ENCODE data around the gene SLCO4A1.

The SLCO4A1 gene

DNA sequence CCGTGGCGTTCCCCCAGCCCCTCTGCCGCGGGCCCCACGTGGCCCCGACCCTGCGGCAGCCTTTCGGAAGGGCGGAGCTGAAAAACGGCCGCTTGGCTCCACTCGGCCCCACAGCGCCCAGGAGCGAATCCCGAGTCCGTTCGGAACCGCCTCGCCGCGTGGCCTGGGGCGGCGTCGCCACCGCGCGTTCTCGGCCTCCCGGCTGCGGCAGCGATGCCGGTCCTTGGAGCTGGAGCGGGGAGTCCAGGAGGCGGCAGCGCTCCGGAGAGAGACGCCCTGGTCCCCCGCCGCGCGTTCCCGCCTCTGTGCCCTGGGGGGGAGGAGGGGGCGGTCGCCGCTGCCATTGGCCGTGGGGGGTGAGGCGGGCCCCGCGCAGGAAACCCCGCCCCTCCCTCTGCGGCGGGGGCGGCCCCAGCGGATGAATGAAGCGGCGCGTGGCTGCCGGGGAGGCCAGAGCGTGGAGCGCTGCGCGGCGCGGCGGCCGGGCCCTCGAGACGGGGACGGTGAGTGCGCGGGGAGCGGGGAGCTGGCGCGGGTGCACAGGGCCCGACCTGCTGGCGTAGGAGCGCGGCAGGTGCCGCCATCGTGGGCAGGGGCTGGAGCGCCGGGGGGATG lies at the start of gene SLCO4A1:
Gene SLCO4A1 (plus strand): TSS at position 453 of the 615 bp plus-strand sequence. CDS start 13,952 bp downstream, outside the sequence.
- DNase-seq (ENCODE audit: low read depth) = peak; percentile 81

DNA sequence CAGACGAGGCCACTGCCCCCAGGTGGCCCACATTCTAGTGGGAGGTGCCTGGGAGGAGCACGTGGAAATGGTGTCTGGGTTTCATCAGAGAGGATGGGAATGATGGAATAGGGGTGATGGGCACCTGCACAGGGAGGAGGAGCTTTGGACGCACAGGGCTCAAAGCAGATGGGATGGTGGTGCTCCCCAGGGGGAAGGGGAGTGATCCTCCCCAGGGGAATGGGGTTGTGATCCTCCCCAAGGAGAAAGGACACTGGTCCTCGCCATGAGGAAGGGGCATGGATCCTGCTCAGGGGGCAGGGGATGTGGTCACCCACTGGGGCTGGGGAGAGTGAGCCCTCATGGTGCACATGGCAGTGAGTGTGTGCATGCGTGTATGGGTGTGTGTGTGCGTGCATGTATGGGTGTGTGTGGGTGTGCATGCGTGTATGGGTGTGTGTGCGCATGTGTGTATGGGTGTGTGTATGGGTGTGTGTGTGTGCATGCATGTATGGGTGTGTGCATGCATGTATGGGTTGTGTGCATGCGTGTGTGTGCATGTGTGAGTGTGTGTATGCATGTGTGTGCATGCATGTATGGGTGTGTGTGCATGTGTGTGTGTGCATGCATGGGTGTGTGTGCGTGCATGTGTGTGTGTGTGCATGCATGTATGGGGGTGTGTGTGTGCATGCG lies 49.7 kb upstream of the SLCO4A1 start:
- no peak for DNase-seq (ENCODE audit: low read depth)

DNA sequence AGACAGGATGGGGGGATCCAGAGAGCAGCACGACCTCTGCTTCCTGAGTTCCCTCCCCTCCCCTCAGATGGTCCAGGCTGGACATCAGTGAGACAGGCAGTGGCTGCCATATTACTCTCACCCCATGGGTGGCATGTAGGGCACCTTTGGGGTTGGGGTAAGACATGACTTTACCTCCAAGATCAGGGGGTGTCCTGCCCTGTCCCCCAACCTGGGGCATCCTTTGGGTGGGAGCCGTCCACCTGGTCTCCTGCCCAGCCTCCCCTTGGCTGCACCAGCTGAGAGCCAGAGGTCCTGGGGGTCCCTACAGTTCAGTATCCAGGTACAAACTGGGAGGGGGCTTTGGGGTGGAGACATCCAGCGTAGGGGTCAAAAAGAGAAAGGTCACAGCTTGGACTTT lies 48.7 kb upstream of the SLCO4A1 start:
- no peak for DNase-seq (ENCODE audit: low read depth)

DNA sequence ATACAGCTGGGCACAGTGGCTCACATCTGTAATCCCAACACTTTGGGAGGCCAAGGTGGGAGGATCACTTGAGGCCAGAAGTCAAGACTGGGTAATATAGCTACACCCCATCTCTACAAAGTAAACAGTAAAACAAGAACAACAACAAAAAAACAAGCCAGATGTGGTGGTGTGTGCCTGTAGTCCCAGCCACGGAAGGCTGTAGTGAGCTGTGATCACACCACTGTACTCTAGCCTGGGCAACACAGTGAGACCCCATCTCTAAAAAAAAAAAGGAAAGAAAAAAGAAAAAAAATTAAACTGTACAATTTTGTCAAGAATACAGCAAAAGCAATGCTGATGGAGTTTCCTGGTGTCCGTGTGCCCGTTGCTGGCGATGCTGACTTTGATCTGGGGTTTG lies 47.2 kb upstream of the SLCO4A1 start:
- no peak for DNase-seq (ENCODE audit: low read depth)

DNA sequence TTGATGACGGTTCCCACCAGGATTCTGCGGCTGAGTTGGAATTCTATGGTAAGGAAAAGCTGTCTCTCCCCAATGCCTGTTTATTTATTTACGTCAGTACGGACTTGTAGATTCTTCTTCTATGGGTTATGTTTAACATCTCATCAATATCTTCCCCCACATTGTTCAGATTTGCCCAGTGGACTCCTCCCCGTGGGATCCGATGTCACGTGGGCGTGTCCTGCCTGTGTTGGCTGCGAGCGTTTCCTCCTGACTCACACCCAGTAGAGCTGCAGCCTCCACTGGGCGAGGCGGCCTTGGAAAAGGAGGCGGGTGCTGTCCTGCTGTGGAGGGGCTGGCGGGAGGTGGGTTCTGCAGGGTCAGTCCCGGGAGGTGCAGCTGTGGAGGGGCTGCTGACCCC lies 46.8 kb upstream of the SLCO4A1 start:
- no peak for DNase-seq (ENCODE audit: low read depth)

DNA sequence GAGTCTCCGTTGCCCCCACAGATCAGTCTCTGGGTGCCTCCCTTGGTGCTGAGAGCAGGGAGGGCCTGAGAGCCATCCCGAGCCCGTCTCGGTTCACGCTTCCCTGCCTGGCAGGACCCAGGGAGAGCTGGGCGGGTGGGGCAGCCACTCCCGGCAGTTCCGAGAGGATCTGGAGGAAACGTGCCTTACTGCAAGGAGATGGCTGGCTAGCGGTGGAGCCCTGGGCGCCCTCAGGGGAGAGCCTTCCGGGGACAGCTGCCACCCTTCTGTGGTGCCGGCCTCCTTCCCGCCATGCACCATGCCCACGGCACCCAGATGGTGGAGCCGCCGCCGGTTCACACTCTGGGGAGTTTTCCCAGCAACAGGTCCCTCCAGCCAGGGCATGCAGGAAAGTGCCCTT lies 45.8 kb upstream of the SLCO4A1 start:
- DNase-seq (ENCODE audit: low read depth) = no peak

GRCh38 chr20:62596921-62597320 lies 45.4 kb upstream of the SLCO4A1 start:
- no peak for DNase-seq (ENCODE audit: low read depth)

DNA sequence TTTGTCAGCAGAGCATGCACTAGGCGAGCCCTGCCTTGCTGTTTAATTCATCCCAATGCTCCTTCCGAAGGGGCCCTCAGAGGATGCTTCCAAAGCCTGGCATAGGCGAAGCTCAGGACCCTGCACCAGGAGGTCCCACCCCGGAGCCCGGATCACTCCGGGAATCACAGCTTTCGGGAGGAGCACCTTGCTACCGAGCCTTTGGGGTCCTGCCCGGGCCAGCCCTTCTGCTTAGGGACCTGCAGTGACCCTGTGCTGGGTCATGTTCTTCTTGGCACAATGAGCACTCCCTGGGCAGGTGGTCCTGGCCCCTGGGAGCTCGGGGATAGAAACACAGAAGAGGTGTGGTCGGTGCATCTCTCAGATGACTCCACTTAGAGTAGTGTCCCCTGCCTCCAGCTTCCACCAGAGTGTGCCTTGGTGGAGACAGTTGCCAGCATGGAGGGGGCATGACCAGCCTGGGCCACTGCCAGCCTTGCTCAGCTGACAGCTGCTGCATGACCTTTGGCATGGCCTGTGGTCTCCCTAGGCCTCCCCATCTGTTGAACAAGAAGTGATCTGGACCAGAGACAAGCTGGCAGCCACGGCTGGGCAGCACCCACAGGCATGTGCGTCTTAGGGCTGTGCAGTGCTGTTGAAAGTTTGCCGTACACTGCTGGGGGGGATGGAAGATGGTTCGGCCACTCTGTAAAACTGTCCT lies 44.7 kb upstream of the SLCO4A1 start:
- no peak for DNase-seq (ENCODE audit: low read depth)

DNA sequence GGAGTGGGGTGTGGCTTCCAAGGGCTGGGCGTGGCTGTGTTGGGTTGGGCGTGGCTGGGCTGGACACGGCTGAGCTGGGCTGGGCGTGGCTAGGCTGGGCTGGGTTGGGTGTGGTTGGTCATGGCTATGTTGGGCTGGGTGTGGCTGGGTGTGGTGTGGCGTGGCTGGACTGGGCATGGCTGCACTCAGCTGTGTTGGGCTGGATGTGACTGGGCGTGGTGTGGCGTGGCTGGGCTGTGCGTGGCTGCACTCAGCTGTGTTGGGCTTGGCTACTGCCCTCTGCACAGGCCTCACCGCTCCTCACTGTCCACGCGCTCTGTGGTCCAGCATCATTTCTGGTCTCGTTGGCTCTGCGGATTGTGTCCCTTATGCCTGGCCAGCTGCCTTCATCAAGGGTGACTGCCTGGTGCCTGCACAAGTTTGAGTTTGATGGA lies 43.5 kb upstream of the SLCO4A1 start:
- no peak for DNase-seq (ENCODE audit: low read depth)

- no peak for DNase-seq (ENCODE audit: low read depth)
These were observed 42.8 kb upstream of the SLCO4A1 start for GRCh38 chr20:62599216-62600110.

- no peak for DNase-seq (ENCODE audit: low read depth)
These were observed 41.1 kb upstream of the SLCO4A1 start for GRCh38 chr20:62601172-62601571.

GRCh38 chr20:62601714-62602113 lies 40.6 kb upstream of the SLCO4A1 start:
- DNase-seq (ENCODE audit: low read depth) = no peak

DNA sequence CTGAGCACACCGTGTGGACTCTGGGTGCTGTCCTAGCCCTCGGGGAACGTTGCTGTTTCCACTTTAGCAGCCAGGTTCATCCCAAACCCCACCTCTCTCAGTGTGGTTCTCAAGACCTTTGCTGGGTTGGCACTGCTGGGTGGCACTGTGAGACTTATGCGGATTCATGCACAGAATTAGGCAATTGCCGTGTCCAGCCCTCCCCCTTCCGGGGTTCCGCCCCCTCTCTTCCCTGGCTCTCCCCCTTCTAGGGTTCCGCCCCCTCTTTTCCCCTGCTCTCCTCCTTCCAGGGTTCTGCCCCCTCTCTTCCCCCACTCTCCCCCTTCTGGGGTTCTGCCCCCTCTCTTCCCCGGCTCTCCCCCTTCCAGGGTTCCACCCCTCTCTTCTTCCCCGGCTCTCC lies 39.8 kb upstream of the SLCO4A1 start:
- no peak for DNase-seq (ENCODE audit: low read depth)

DNA sequence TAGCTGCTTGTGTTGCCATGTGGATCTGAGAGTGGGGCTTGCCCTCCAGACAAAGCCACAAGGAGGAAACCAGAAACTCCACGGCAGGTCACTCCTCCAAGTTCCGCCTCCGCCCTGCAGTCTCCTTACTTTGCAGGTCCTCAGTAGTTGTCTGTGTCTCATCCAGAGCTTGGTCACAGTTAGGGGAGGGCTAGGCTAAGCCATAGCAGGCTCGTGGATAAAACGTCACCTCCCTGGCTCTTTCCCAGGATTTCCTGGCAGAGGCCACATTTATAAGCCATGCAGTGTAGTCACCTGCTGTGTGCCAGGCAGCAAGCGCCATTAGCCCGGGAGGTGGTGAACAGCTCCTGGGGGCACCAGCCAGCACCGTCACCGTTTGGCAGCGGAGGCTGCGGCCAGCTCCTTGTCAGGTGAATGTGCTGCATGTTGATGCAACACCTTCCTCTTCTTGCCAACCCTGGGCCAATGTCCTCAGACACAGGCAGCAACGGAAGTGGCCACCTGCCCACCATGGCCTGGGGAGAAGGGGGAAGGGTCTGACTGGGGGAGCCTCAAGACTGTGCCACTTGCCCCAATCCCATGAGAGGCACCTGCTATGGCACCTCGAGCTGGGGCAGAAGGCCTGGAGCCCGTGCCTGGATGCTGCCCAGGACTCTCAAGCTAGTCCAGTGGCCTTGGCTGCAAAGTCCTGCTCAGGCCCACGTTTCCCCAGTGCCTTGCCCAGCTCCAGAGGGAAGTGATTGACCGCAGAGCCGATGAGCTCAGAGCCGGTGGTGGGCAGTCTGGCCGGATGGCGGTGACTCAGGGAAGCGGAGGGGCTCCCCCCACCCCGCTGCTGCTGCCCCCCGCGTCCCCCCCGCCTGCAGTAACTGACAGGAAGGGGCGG lies 39.0 kb upstream of the SLCO4A1 start:
- no peak for DNase-seq (ENCODE audit: low read depth)

DNA sequence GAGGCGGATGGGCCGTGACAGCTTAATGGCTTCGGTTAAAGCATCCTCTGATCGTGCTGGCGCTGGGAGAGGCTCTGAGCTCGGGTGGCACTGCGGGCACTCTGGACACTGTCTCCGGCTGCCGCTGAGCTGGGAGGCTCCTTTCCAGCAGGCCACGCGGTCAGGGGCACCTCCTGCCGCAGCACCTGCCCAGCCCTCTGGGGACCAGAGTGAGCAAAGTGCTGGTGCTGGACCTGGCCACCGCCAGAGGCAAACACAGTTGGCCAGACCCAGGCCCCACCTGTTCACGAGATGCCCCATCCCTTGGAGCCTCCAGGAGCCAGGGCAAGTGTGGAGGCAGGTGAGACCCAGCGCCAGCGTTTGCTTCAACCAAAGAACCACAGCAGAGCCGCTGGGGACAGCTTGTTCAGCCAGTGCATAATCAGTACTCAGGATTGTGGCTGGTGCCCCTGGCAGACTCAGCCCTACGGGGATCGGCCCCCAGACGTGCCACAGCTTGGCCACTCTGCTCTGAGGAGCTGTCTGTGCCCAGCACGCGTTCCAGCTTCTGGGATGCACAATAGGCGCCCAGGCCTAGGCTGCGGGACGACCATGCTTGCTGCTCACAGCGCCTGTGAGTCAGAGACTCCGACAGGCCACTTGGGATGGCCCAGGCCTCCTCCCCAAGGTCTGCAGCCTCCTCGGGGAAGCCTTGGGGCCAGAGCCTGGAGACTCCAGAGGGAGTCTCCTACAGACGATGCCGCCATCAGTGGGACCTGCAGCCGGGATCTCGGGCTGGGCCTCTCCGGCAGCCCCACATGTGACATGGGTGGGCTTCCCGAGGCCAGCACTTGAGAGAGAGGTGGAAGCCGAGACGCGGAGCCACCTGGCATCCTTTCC lies 38.2 kb upstream of the SLCO4A1 start:
- DNase-seq (ENCODE audit: low read depth) = no peak

DNA sequence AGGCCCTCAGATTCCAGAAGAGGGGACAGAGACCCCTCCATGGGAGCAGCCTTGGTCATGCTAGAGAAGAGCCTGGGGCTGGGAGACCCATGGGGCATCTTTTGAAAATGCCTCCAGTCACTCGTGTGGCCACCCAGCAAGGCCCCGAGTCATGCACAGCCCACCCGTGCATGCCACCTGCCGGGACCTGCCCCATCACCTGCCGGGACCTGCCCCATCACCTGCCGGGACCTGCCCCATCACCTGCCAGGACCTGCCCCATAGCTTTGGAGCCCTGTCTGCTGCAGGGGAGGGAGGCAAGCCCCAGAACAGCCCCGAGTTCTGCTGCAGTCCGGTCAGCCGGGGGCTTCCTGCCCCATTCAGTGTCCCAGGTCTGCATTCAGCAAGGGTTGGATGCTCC lies 37.5 kb upstream of the SLCO4A1 start:
- no peak for DNase-seq (ENCODE audit: low read depth)

DNA sequence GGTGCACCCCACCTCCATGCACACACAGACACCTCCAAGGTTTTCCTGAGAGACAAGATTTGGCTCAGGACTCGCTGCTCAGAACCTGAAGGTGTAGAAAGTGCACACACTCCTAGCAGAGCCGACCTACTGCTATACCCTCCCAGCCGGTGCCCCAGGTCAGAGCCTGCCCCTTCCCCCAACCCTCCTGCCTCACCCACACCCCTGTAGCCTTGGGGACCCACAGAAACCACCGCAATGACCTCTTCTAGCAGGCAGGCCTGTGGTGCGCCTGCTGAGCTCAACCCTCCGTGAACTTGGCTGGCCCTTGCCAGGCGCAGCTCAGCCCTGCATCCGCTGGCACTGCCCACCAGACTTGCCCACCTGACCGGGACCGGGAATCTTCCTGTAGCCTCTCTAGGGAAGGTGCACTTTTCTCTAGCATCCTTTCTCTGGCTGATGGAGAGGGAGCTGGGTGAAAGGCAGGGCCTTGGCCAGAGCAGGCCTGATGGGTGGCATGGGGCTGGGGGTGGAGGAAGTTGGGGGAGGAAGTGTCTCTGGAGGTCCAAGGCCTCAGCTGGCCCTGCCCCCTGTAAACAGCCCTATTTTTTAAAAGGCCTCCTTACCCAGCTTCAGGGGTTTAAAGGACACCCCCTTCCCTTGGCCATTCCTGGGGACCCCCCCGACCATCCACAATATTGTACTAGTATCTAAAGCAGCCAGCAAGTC lies 36.9 kb upstream of the SLCO4A1 start:
- no peak for DNase-seq (ENCODE audit: low read depth)

DNA sequence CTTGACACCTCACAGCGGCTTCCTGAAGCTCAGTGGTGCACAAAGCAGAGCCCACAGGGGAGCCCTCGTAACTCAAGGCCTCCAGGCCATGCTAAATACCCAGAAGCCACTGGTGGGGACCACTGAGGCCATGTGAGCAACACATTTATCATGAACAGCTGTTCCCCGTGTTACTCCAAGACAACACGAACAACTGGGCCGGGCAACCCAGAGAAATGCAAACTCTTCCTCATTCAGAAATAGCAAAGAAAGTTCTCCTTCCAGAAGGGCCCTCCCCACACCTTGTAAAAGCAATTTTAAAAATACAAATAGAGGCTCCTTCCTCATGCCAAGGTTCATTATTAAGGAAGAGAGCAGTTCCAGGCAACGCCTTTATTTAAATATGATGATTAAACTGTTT lies 36.3 kb upstream of the SLCO4A1 start:
- no peak for DNase-seq (ENCODE audit: low read depth)

DNA sequence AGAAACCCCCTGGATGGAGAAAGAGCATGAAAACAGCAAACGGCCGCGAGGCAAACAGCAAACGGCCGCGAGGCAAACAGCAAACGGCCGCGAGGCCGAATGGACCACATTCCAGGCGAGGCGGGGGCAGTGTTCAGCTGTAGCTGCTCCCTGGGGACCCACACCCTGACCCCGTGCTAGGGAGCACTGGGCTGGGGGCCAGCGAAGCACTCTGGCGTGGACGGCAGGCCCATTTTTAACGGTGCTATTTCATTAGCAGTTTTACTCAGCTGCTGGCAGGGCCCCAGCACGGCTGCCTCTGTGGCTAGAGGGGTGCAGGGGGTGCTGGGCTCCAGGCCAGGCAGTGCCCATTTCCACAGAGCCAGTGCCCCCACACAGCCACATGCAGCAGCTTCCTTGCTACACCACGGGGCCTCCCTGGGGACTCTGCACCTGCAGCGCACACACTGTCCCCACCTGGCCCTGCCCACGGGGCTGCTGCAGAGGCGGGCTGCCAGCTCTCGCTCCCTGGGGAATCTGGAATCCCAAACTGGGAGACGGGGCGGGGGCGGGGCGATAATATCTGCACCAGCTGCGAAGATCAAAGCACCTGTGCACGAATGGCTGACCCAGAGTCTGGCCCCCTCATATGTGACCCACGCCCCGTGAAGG lies 35.6 kb upstream of the SLCO4A1 start:
- no peak for DNase-seq (ENCODE audit: low read depth)
